BLaER1 (cell line): ENCODE results near the gene DYRK1A.

Source experiments
- H3K27ac ChIP-seq: shearing (Covaris generic); formaldehyde crosslinking; 2 replicates; pipeline ENCODE4 v1.8.1; 2022
- H3K27me3 ChIP-seq: shearing (Covaris generic); formaldehyde crosslinking; 2 replicates; pipeline ENCODE4 v1.8.1; 2022
- H3K36me3 ChIP-seq: shearing (Covaris generic); formaldehyde crosslinking; 2 replicates; pipeline ENCODE4 v1.8.1; 2022
- H3K4me1 ChIP-seq: shearing (Covaris generic); formaldehyde crosslinking; 2 replicates; pipeline ENCODE4 v1.8.1; 2022
- H3K4me2 ChIP-seq: shearing (Covaris generic); formaldehyde crosslinking; 2 replicates; pipeline ENCODE4 v1.8.1; 2022
- H3K4me3 ChIP-seq: shearing (Covaris generic); formaldehyde crosslinking; 2 replicates; pipeline ENCODE4 v1.8.1; 2022
- H3K9ac ChIP-seq: shearing (Covaris generic); formaldehyde crosslinking; 2 replicates; pipeline ENCODE4 v1.8.1; 2022
- H3K9me3 ChIP-seq: shearing (Covaris generic); formaldehyde crosslinking; 2 replicates; pipeline ENCODE4 v1.8.1; 2022
- H4K20me1 ChIP-seq: shearing (Covaris generic); formaldehyde crosslinking; 2 replicates; pipeline ENCODE4 v1.8.1; 2022
- Cebpa-rat ChIP-seq: shearing (Covaris generic); IDR thresholded peaks from 2 replicates; pipeline ENCODE4 v1.8.1; 2022

DYRK1A gene

GRCh38 chr21:37414292-37415253 lies 48.0 kb downstream of the DYRK1A start:
- Histone ChIP-seq H3K27me3 (no peaks in the 10 kb centered on the region), H4K20me1 (peaks cover 100% of the 10 kb centered on the region), H3K9ac (no peak overlapping the region), H3K27ac (no peak overlapping the region), H3K9me3 (no peaks in the 10 kb centered on the region), H3K4me1 (0 out of 2 replicates have a peak, but pooled peaks cover 8% of the 10 kb centered on the region), H3K36me3 (peaks cover 16% of the 10 kb centered on the region), H3K4me3 (no peak overlapping the region), H3K4me2 (no peak overlapping the region)
- no peak for TF ChIP-seq Cebpa-rat

GRCh38 chr21:37415939-37416338 lies 49.4 kb downstream of the DYRK1A start:
- H3K4me2 ChIP-seq, result no peak overlapping the region
- H3K27ac ChIP-seq, result no peak overlapping the region
- 0 out of 2 replicates have a peak, but pooled peaks cover 8% of the 10 kb centered on the region for H3K4me1 ChIP-seq
- H3K4me3 ChIP-seq, result no peak overlapping the region
- no peak for TF ChIP-seq Cebpa-rat
- H3K27me3 ChIP-seq, result no peaks in the 10 kb centered on the region
- H3K36me3 ChIP-seq, result peaks cover 18% of the 10 kb centered on the region; the same call in 1 of the 2 replicates
- no peak overlapping the region for H3K9ac ChIP-seq
- peaks cover 100% of the 10 kb centered on the region for H4K20me1 ChIP-seq
- no peaks in the 10 kb centered on the region for H3K9me3 ChIP-seq

- H3K9me3 ChIP-seq, result no peaks in the 10 kb centered on the region
- no peak overlapping the region for H3K4me2 ChIP-seq
- peaks cover 100% of the 10 kb centered on the region for H4K20me1 ChIP-seq
- H3K9ac ChIP-seq, result no peak overlapping the region
- no peaks in the 10 kb centered on the region for H3K27me3 ChIP-seq
- 0 out of 2 replicates have a peak, but pooled peaks cover 8% of the 10 kb centered on the region for H3K4me1 ChIP-seq
- H3K36me3 ChIP-seq, result peaks cover 24% of the 10 kb centered on the region
- no peak for TF ChIP-seq Cebpa-rat
- no peak overlapping the region for H3K27ac ChIP-seq
- H3K4me3 ChIP-seq, result no peak overlapping the region
These were observed 50.3 kb downstream of the DYRK1A start for GRCh38 chr21:37416914-37417313.

- H3K9ac ChIP-seq, result no peak overlapping the region
- no peak overlapping the region for H3K27ac ChIP-seq
- H3K4me3 ChIP-seq, result no peak overlapping the region
- H4K20me1 ChIP-seq, result peaks cover 99% of the 10 kb centered on the region
- no peaks in the 10 kb centered on the region for H3K9me3 ChIP-seq
- no peaks in the 10 kb centered on the region for H3K27me3 ChIP-seq
- TF ChIP-seq Cebpa-rat, result no peak
- peaks cover 46% of the 10 kb centered on the region for H3K36me3 ChIP-seq
- H3K4me2 ChIP-seq, result no peak overlapping the region
- no peaks in the 10 kb centered on the region for H3K4me1 ChIP-seq
These were observed 52.8 kb downstream of the DYRK1A start for GRCh38 chr21:37419228-37419906.

GRCh38 chr21:37421306-37421705 lies 54.7 kb downstream of the DYRK1A start:
- Histone ChIP-seq H4K20me1 (peaks cover 93% of the 10 kb centered on the region), H3K9me3 (peaks cover 7% of the 10 kb centered on the region; the same call in 1 of the 2 replicates), H3K27ac (no peak overlapping the region), H3K36me3 (peaks cover 58% of the 10 kb centered on the region), H3K4me3 (no peak overlapping the region), H3K9ac (no peak overlapping the region), H3K4me1 (no peaks in the 10 kb centered on the region), H3K4me2 (no peak overlapping the region), H3K27me3 (no peaks in the 10 kb centered on the region)
- no peak for TF ChIP-seq Cebpa-rat

- Histone ChIP-seq H3K27me3 (no peaks in the 10 kb centered on the region), H3K36me3 (peaks cover 63% of the 10 kb centered on the region), H3K9me3 (peaks cover 13% of the 10 kb centered on the region), H3K4me2 (no peak overlapping the region), H3K4me3 (no peak overlapping the region), H4K20me1 (peaks cover 89% of the 10 kb centered on the region), H3K9ac (no peak overlapping the region), H3K27ac (no peak overlapping the region), H3K4me1 (no peaks in the 10 kb centered on the region)
- no peak for TF ChIP-seq Cebpa-rat
These were observed 55.8 kb downstream of the DYRK1A start for GRCh38 chr21:37422382-37422781.

GRCh38 chr21:37423103-37423502 lies 56.5 kb downstream of the DYRK1A start:
- H3K9ac ChIP-seq, result no peak overlapping the region
- no peak overlapping the region for H3K4me3 ChIP-seq
- no peaks in the 10 kb centered on the region for H3K4me1 ChIP-seq
- peaks cover 13% of the 10 kb centered on the region for H3K9me3 ChIP-seq
- no peak for TF ChIP-seq Cebpa-rat
- no peak overlapping the region for H3K4me2 ChIP-seq
- peaks cover 89% of the 10 kb centered on the region for H4K20me1 ChIP-seq
- H3K27ac ChIP-seq, result no peak overlapping the region
- H3K36me3 ChIP-seq, result peaks cover 70% of the 10 kb centered on the region
- H3K27me3 ChIP-seq, result no peaks in the 10 kb centered on the region

- H4K20me1 ChIP-seq, result peaks cover 88% of the 10 kb centered on the region
- H3K9me3 ChIP-seq, result peaks cover 13% of the 10 kb centered on the region
- H3K4me3 ChIP-seq, result no peak overlapping the region
- TF ChIP-seq Cebpa-rat, result no peak
- H3K36me3 ChIP-seq, result peaks cover 81% of the 10 kb centered on the region
- H3K27me3 ChIP-seq, result no peaks in the 10 kb centered on the region
- no peak overlapping the region for H3K27ac ChIP-seq
- H3K4me1 ChIP-seq, result no peaks in the 10 kb centered on the region
- H3K9ac ChIP-seq, result no peak overlapping the region
- H3K4me2 ChIP-seq, result no peak overlapping the region
These were observed 57.8 kb downstream of the DYRK1A start for GRCh38 chr21:37424396-37424795.

- Histone ChIP-seq H3K4me2 (no peak overlapping the region), H3K9me3 (peaks cover 13% of the 10 kb centered on the region), H3K36me3 (peaks cover 87% of the 10 kb centered on the region), H3K27me3 (no peaks in the 10 kb centered on the region), H4K20me1 (peaks cover 88% of the 10 kb centered on the region), H3K27ac (no peak overlapping the region), H3K4me3 (no peak overlapping the region), H3K9ac (no peak overlapping the region), H3K4me1 (no peaks in the 10 kb centered on the region)
- TF ChIP-seq Cebpa-rat, result no peak
These were observed 58.4 kb downstream of the DYRK1A start for GRCh38 chr21:37425001-37425400.

- Histone ChIP-seq H3K27ac (no peak overlapping the region), H3K9me3 (peaks cover 17% of the 10 kb centered on the region), H3K36me3 (peaks cover 87% of the 10 kb centered on the region), H3K9ac (no peak overlapping the region), H4K20me1 (peaks cover 88% of the 10 kb centered on the region), H3K4me2 (no peak overlapping the region), H3K27me3 (no peaks in the 10 kb centered on the region), H3K4me1 (peaks cover 4% of the 10 kb centered on the region; the same call in 1 of the 2 replicates), H3K4me3 (no peak overlapping the region)
- TF ChIP-seq Cebpa-rat, result no peak
These were observed 59.1 kb downstream of the DYRK1A start for GRCh38 chr21:37425684-37426083.
